ENCODE measurements around the gene ZNF451.
"Not testable (repeated sequence)": the region's sequence is repeated elsewhere in the genome, so short reads cannot be mapped to it uniquely, and the experiment has no call there.

Gene ZNF451, protein sequence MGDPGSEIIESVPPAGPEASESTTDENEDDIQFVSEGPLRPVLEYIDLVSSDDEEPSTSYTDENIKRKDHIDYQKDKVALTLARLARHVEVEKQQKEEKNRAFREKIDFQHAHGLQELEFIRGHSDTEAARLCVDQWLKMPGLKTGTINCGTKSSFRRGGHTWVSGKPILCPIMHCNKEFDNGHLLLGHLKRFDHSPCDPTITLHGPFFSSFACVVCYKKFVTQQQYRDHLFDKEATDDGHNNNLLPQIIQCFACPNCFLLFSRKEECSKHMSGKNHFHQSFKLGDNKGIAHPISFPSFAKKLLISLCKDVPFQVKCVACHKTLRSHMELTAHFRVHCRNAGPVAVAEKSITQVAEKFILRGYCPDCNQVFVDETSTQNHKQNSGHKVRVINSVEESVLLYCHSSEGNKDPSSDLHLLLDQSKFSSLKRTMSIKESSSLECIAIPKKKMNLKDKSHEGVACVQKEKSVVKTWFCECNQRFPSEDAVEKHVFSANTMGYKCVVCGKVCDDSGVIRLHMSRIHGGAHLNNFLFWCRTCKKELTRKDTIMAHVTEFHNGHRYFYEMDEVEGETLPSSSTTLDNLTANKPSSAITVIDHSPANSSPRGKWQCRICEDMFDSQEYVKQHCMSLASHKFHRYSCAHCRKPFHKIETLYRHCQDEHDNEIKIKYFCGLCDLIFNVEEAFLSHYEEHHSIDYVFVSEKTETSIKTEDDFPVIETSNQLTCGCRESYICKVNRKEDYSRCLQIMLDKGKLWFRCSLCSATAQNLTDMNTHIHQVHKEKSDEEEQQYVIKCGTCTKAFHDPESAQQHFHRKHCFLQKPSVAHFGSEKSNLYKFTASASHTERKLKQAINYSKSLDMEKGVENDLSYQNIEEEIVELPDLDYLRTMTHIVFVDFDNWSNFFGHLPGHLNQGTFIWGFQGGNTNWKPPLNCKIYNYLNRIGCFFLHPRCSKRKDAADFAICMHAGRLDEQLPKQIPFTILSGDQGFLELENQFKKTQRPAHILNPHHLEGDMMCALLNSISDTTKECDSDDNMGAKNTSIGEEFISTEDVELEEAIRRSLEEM

DNA sequence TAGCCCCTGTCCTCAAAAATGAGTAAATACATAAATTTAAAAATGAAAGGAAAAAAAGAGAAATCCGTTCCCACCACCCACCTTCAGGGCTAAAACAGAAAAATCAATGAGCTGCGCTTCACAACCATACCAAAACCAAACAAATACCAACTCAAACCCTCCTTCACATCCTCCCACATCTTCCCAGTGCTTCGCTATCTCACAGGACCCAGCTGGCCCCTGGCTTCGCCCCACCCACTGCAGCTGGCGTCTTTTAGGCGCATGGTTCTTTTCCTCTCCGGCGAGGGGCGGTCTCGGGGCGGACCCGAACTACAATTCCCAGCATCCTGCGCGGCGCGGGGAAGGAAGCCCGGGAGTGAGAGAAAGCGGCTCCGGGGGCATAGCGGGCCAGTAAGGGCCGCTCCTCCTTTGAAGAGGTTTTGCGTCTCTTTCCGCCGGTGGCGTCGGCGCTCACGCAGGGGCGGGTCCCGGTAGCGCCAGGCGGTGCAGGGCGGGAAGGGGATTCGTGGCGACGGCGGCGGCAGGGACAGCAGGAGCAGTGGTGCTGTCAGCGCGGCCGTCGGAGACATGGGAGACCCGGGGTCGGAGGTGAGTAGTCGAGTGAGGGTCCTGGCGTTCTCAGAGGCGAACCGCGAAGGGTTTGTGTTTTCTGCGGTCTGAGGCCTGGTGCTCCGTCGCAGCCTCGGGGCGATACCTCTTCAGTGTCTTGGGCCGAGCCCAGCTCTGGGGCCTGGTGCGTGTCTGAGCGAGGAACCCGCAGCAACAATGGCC lies at the start of gene ZNF451:
Gene ZNF451 (plus strand): TSS at position 502 of the 771 bp plus-strand sequence. CDS start 66 bp downstream, at position 568.
- peak; percentile 88 for DNase-seq

- DNase-seq: not testable (repeated sequence)
Measured at GRCh38 chr6:57044061-57044460, 45.9 kb upstream of the ZNF451 start.

GRCh38 chr6:57044568-57044967 lies 45.4 kb upstream of the ZNF451 start:
- DNase-seq: no peak

DNA sequence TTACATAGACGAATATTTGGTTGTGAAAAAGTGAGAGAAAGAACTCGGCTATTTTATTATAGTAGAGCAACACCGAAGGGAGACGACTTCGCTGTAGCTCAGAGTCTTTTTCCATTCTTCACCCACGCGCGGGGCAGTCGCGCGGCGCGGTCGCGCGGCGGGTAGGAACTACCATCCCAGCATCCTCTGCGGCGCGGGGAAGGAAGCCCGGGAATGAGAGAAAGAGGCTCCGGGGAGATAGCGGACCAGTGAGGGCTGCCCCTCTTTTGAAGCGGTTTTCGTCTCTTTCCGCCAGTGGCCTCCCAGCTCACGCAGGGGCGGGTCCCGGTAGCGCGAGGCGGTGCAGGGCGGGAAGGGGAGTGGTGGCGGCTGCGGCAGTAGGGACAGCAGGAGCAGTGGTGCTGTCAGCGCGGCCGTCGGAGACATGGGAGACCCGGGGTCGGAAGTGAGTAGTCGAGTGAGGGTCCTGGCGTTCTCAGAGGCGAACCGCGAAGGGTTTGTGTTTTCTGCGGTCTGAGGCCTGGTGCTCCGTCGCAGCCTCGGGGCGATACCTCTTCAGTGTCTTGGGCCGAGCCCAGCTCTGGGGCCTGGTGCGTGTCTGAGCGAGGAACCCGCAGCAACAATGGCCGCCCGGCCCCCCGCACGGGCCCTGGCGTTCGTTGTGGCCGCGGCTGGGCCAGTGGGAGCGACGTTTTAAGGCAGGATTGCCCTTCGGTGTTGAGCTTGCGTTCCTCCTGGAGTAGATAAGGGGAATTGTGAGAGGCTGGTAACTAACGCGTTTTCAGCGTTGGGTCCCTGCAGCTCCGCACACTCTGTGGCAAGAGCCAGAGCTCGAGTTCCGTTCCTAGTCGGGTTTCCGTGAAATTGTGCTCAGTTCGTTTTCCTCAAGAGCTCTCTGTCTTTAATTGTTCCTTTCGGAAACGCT lies 43.4 kb upstream of the ZNF451 start, which contains the start of gene KIAA1586:
Gene KIAA1586 (plus strand): TSS at position 362 of the 925 bp plus-strand sequence. CDS start 63 bp downstream, at position 425.
- DNase-seq: peak; percentile 87

GRCh38 chr6:57047257-57047585 lies 42.8 kb upstream of the ZNF451 start:
- DNase-seq: not testable (repeated sequence)

DNA sequence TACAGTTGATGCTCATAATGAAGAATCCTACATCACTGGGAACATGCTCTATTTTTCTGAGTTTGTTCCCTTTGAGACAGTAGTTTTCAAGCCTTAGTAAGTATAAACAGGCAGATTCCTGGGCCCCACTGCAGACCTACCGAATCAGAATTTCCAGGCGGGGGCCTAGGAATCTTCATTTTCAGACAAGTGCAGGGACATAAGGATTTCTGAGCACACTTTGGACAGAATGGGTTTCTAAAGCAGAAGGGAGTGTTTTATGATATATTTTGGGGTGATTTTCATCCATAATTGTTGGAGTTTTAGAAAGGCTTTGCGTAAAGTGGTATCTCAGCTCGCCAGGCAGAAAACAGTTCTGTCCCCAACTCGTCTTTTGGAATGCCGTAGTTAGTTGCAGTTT lies 42.1 kb upstream of the ZNF451 start:
- DNase-seq: not testable (repeated sequence)

- no peak for DNase-seq
Measured at GRCh38 chr6:57048577-57048976, 41.4 kb upstream of the ZNF451 start.

DNA sequence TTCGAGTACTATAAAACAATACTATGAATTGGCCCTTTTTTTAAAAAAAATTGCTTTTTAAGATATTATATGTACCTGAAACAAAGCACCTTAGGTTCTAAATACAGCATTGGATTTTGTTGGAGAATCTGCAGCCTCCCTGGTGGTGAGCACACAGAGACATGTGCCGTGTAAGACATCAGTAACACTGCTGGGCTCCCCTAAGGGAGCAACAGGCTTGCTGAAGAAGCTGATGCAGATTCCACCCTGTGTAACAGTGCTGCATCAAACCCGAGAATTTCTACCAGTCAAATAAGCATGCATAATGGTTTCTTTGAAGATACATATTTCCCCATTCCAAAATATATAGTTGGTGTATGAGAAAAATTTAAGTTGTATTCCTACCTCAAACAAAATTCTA lies 26.1 kb upstream of the ZNF451 start:
- DNase-seq: no peak

- no peak for DNase-seq
Measured at GRCh38 chr6:57064809-57065208, 25.2 kb upstream of the ZNF451 start.

- no peak for DNase-seq
Measured at GRCh38 chr6:57068061-57068460, 21.9 kb upstream of the ZNF451 start.

DNA sequence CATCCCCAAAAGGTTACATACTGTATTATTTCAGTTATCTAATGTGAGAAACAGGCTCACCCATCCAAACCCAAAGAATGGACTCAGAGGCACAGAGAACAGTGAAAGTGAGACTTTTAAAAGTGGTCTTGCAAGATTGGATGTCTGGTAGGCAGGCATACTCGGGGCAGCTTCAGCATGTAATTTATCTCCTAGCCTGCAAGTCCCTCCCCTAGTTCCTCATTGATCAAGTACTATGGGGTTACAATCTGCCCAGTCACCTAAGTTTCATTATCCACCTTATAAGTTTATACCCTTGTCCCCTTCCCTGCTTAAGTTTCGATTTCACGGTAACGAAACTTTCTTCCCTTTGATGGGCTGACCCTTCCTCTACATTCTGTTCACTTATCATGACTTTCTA lies 20.8 kb upstream of the ZNF451 start:
- DNase-seq: no peak

DNA sequence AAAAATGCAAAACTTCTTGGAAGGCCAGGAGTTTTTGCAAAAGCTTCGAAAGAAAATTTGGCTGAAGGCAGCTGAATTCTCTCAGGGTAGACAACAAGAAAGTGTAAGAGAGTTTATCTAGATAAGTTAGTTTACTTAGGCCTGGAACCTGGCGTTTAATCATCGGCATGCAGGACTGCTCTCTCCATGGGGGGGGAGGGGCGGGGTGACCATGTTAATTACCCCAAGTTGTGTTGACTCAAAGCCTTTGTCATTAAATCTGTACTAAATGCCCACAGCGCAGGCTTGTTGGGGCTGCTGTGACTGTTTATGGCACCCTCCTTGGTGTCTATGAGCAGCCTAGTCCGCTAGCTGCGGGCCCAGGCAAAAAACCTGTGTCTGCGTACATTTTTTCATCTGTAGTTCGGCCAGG lies 20.1 kb upstream of the ZNF451 start:
- DNase-seq: no peak

- DNase-seq: no peak
Measured at GRCh38 chr6:57072108-57072507, 17.9 kb upstream of the ZNF451 start.

DNA sequence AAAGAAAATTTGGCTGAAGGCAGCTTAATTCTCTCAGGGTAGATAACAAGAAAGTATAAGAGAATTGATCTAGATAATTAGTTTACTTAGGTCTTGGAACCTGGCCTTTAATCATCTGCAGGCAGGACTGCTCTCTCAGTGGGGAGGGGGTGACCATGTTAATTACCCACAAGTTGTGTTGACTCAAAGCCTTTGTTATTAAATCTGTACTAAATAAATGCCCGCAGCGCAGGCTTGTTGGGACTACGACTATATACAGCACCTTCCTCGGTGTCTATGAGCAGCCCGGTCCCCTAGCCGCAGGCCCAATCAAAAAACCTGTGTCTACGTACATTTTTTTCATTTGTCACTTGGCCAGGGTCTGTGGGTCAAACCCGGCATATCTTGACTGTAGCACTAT lies 15.6 kb upstream of the ZNF451 start:
- no peak for DNase-seq

GRCh38 chr6:57075092-57075491 lies 14.9 kb upstream of the ZNF451 start:
- DNase-seq: no peak

DNA sequence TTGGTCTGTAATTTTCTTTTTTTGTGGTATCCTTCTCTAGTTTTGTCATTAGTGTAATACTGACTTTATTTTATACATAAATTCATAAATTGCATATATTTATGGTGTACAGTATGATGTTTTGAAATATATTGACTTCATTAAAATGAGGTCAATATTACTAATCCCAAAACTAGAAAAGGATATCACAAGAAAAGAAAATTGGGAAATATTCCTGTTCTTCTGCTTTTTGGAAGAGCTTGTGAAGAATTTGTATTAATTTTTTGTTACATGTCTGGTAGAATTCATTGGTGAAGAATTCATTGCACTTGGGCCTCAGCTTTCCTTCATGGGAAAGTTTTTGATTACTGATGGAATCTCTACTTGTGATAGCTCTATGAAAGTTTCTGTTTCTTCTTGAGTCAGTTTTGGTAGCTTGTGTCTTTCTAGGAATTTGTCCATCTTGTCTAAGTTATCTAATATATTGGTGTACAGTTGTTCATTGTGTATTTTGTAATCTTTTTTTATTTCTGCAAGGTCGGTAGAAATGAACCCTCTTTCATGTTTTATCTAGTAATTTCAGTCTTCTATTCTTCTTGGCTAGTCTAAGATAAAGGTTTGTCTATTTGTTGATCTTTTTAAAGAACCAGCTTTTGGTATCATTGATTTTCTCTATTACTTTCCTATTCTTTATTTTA lies 11.3 kb upstream of the ZNF451 start:
- DNase-seq: no peak

- no peak for DNase-seq
Measured at GRCh38 chr6:57085471-57085870, 4.5 kb upstream of the ZNF451 start.

DNA sequence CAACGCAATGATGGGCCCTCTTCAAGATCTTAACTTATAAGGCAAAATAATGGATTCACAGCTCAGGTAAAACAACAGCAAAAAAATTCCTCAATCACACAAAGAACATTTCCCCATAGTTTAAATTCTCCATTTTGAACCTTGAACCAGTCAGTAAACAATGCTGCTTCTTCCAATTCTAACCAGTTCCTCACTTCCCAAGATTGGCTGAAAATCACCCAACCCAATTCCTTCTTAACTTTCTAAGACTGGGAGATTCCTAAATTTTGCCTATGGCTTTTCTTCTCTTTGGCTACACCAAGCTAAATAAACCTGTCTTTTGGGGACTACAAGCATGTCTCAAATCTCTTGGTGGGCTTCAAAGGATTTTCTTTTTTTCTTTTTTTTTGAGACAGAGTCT lies 3.1 kb upstream of the ZNF451 start:
- DNase-seq: no peak

DNA sequence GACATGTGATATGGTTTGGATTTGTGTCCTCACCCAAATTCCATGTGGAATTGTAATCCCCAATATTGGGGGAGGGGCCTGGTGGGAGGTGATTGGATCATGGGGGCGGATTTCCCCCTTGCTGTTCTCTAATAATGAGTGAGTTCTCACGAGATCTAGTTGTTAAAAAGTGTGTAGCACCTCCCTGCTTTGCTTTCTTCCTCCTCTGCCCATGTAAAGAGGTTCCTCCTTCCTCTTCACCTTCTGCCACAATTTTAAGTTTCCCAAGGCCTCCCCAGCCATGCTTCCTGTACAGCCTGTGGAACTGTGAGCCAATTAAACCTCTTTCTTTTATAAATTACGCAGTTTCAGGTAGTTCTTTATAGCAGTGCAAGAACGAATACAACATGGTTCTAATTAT lies 2.1 kb upstream of the ZNF451 start:
- DNase-seq: no peak

GRCh38 chr6:57089265-57089664 lies 723 bp upstream of the ZNF451 start:
- no peak for DNase-seq

- not testable (repeated sequence) for DNase-seq
Measured at GRCh38 chr6:57090458-57091067, 575 bp downstream of the ZNF451 start.

Measured in SHP77 treated with DMSO at 0.1 percent for 48 hours (cell line).